GM18505 (cell line): Measurements from ENCODE around the gene CMIP.

Experiments
- ATAC-seq: cut with Tn5 transposase; IDR thresholded peaks from one replicate; pipeline ENCODE4 v1.9.1; 2021; ENCODE audit not compliant: unreplicated experiment
- POLR2A ChIP-seq: IDR thresholded peaks from 4 replicates; pipeline ENCODE4 v1.6.1; 2011; ENCODE audit warnings: borderline replicate concordance; ENCODE audit not compliant: insufficient read depth, insufficient read length; ENCODE audit errors: extremely low read depth

The CMIP gene

DNA sequence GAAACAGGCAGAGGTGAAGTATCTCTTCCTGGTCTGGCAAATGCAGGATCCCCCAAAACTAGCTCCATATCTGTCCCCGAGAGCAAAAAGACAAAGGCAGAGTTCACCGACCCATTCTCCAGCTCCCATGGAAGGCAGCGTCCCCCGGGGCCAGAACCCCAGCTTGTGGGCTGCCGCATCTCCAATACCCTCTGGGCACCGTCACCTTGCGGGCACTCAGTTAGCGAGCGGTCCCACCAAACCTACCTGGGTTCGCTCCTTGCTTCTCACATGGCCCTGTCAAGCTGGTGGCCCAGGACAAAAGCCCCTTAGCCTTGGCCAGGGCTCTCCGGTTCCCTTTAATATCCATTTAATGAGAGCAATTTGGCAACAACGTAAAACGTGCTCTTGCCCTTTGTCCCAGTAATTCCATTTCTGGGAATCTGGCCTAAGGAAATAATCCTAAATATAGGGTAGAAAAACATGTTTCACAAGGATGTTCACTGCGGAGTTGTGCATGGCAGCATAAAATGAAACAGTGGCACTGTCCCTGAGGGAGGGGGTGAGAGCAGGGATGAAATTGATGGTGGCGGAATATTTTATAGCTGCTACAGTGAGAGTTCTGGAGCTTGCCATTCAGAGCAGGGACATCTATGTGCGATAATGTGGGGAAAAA, 157.1 kb downstream of the CMIP start:
- ATAC-seq = no peak
- TF ChIP-seq POLR2A = no peak

DNA sequence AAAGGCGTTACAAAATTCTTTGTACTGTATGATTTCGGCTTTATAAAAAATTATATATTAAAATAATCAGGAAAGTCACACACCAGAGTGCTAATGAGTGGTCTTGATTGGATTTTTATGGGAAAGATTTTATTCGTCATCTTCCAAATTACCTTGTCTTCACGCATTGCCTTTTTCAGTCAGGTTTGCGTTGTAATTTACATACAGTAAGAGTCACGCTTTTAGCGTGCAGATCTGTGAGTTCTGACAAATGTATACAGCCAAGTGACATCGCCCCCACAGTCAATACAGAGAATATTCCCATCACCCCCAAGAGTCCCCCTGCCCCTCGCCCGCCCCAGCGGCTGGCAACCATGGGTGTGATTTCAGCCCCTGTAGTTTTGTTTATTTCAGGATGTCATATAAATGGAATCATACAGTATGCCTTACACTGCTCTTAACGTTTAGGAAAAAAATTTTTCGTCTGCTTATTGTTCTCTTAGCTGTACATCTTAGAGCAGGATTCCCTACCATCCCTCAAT, 157.7 kb downstream of the CMIP start:
- no peak for TF ChIP-seq POLR2A
- no peak for ATAC-seq

DNA sequence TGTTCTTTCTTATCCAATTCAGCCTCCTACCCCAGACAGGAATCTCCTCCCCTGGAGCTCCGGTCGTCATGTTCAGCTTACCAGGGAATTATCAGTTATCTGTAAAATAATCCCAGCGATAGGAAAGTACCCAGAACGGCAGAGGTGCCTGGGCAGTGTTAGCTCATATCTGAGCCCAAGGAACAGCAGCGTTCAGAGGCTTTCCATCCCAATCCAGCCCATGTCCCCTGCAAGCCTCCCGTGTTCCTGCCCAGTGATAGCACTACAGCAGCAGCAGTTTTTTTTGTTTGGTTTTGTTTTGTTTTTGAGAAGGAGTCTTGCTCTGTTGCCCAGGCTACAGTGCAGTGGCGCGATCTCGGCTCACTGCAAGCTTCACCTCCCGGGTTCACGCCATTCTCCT, 158.2 kb downstream of the CMIP start:
- ATAC-seq = no peak
- TF ChIP-seq POLR2A = no peak

DNA sequence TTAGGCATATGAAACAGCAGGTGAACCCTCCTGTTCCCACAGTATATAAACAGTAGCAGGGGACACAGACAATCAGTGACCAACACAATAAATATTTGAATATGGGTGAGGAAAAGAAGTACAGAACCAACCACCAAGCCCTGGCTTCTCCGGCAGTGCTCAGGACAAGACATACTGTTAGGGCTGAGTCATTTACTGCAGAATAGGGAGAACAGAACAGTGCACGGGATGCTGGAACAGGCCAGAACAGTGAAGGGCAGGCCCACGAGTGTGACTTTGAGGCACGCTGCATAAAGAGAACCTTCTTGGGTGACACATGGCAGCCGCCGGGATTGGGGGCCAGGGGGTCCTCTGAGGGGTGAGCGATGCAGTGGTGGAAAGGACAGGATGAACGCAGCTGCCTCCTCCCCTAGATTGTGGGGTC, 160.4 kb downstream of the CMIP start:
- no peak for ATAC-seq
- TF ChIP-seq POLR2A = no peak

DNA sequence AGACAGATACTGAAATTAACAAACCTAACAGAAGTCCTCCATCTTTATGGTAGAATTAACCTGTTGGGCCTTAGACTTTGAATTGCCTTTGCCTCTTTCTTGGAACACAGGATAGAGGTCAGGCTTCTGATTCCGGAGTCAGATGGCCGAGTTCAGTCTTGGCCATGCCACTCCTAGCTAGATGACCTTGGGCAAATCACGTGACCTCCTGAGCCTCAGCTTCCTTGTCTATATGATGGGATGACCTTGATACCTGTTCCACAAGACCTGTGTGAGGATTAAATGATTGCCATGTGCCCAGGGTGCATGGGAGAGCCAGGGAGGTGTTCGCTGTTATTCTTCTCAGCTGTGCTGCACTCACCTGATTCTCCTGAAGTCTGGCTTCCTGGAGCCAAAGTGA, 161.4 kb downstream of the CMIP start:
- ATAC-seq = no peak
- TF ChIP-seq POLR2A = no peak

DNA sequence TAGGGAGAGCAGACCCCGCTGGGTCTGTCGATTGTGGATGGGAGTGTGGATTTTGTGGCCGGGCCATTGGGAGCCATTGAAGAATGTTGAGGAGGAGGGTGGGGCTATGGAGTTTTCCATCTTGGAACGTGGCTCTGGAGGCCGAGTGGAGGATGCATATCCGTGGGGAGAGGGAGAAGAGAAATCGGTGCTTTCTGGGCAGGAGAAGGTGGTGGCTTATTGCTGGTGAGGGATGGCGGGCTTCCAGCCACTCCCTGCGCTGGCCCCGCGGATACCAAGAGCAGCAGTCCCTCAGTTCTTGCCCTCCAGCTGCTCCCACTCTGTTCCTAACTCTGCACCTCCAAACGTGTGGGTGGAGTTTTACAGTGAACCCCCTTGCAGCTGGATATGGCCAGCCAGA, 162.4 kb downstream of the CMIP start:
- TF ChIP-seq POLR2A = no peak
- no peak for ATAC-seq

DNA sequence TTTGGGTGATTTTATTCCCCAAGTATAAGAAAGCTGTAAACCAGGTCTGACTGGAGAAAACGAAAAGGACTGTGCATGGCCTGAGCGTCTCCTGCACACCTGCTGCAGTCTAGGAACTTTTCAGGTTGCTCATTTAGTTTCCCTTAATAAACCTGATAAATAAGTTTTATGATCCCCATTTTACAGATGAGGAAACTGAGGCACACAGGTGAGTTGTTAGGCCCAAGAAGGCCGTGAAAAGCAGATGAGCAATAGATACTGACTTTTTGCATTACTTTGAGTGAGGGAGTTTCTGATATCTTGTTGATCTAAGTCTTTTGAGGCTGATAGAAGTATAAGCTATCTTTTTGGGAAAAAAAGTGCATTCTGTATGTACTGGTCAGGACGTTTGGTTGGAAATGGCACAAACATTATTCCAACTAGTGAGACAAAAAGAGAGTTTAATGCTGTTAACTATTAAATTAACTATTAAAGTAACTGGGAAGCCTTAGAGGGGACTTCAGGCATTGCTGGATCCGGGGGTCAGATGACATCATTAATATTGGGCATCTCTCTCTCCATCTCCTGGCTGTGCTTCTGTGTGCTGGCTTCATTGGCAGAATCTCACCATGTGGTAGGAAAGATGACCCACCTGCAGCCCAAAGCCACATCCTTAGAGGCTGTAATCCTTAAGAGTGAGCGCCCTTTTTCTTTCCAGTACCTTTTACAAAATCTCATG, 163.4 kb downstream of the CMIP start:
- ATAC-seq = no peak
- no peak for TF ChIP-seq POLR2A

DNA sequence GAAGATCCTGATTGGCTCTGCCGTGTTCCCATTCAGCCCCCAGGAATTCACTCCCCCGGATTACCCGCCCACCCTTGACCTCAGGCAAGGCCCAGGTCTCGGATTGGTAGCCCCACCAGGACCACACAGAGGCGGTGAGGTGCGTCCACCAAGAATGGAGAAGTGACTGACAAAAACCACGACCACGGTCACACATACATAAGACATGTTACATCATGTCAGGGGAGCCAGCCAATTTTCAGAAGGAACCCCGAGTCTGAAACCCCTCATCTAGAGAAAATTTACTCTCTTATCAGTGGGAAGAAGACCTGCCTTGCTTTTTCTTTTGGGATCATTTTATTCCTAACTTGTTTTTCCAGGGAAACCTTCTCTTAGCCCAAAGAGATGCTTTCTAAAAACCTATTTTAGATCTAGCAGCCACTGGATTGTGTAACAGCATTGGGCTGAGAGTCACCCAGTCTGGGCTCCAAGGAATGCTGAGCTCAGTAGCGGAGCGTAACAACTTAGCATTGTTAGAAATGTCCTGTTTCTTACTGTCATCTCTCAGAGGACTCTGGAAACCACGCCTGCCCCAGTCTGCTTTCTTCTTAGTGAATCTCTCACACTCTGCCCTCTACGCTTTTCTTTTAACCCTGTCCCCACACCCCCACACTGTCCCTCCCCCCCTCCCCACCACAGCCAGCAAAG, 164.1 kb downstream of the CMIP start:
- no peak for TF ChIP-seq POLR2A
- ATAC-seq = no peak

DNA sequence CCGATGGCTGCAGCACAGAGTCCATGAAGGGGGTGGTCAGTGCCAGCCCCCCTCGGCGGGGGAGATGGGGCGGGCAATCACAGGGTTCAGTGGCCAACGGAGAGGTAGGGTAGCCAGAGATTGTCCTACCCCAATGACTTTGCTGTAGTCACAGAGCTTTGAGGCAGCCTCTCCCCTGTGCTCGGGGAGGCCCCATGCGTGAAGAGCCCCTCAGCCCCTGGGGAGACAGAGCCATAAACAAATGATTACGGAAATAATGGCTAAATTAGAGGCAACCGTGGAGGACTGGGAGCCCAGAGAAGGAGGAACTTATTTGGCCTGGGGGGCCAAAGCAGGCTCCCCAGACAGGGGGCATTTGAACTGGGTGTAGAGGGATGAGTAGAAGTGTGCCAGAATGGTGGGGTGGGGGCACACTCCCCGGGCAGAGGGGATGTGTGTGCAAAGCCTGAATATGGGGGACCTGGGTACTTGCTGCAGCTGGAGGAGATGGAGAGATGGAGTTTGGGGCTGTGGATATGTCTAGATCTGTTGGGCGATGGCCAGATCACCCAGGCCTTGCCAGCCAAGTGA, 164.8 kb downstream of the CMIP start:
- no peak for ATAC-seq

DNA sequence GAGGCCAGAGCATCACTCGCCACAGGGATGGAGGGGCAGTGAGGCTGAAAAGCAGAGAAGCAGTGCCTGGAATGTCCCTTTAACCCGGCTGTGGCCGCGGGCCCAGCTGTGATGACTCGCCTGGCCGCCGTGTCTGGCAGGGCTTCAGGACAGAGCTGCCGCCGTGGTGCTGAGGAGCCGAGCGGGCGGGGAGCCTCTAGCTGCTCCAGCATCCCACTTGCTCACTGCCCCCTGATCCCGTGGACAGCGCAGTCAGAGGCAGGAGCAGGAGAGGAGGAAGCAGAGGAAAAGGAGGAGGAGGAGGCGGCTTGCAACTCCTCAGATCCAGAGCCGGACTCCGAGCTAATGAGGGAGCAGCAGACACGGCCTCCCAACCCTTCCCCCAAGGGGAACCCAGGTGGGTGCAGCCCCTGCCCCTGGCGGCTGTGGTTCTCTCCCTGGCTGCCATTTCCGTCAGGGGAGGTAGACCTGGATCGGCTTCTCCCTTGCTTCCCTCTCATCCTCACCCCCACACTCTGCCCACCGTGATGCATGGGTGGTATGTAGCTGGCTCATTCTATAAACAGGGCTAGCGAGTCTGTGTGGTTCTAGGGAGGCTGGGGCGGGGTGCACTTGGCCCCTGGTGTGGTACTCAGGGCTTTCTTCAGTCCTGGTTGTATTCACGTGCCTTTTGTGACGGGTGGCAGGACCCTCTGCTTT, 165.7 kb downstream of the CMIP start:
- no peak for TF ChIP-seq POLR2A
- ATAC-seq = no peak

More for the DNA sequence above, 164.8 kb downstream of the CMIP start:
- no peak for TF ChIP-seq POLR2A

DNA sequence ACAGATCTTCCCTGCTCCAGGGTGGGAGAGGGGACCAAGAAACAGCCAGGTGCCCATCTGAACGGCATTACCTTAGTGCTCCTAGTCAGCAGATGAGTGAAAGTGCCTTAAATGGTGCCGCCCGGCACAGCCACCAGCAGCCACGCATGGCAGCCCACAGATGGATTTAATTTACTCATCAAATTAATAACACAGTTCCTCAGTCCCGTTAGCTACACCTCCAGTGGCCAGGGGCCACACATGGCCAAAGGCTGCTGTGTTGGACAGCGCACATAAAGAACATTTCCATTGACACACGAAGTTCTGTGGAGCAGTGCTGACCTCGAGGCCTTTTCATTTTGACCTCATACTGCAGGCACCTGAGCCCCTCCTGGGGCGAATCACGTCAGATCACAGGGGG, 166.3 kb downstream of the CMIP start:
- TF ChIP-seq POLR2A = no peak
- ATAC-seq = no peak

DNA sequence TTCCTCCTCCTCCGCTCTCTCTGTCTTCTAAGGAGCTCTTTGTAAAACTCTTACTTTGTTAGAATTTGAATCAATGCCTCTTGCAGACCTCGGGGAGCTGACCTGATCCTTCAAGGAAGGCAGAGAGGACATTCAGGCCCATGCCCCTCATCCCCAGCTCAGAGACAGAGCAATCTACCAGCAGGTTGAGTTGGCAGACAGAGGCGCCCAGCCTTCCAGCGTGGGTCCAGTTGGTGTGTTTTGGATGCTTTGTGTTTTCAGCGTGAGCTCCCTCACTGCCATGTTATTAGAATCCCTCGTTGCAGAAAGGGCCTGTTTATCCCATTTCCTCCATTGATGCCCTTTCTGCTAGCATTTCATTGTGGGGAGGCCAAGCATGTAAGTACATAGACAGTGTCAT, 167.1 kb downstream of the CMIP start:
- no peak for TF ChIP-seq POLR2A
- no peak for ATAC-seq
